ENCODE measurements around the gene TMEM89.

DNA sequence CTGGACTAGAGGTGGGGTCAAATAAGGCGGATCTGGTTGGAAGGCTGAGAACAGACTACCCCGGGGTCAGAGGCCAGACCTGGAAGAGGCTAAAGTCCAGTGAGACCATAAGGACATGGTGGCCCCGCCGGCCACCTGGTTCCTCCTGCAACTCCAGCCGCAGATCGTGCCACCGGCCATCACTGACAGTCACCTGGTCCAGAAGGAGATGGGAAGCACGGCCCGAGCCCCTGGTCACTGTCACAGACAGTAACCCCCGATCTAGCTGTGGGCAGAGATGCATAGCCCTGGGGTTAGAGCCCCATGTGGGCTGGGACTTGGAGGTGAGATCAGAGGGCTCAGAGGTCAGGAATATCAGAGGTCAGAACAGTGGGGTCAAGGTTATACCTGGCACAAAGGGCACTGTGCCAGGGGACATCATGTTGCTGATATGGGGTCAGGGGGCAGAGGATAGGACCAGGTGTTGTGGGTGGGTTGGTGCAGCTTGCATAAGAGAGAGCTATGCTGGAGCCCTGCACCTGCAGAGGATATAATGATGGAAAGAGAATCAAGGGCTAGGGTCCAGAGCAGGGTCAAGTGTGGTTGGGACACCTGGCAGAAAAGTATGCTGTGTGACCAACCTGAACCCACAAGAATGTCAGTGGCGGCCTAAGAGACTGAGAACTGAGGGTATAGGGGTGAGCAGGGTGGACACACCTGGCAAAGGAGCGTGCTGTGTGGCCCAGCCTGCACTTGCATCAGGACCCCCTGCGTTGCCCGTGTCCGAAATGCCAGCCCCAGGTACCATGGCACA, 31.6 kb upstream of the TMEM89 start:
- TF ChIP-seq EZH2 (IDR thresholded peaks at IDR 0.05) (no peak), POLR2AphosphoS5 (IDR thresholded peaks at IDR 0.05; ENCODE audit: borderline replicate concordance, low read depth, low read length) (no peak), FOXP2 (optimal IDR thresholded peaks at IDR 0.05; ENCODE audit: control extremely low read depth, extremely low read length, insufficient read depth) (no peak)

Data from SK-N-MC (cell line).